Duodenal mucosa (tissue), 2 donors: ENCODE data around the gene LSM5.

Source experiments
- H3K27ac ChIP-seq: one replicate; pipeline ENCODE4 v1.7.0; 2013; ENCODE audit warnings: low read depth, low read length
- H3K27me3 ChIP-seq, 2 donors: one replicate each; pipeline ENCODE4 v1.7.0; 2013; ENCODE audit warnings: low read length in 2 of 2, control low read depth in 1 of 2; ENCODE audit not compliant: insufficient read depth in 2 of 2, control insufficient read depth in 1 of 2
- H3K36me3 ChIP-seq, 2 donors: one replicate each; pipeline ENCODE4 v1.7.0; 2013; ENCODE audit warnings: low read length in 2 of 2, control low read depth in 1 of 2; ENCODE audit not compliant: insufficient read depth in 2 of 2, control insufficient read depth in 1 of 2
- H3K4me1 ChIP-seq, 2 donors: one replicate each; pipeline ENCODE4 v1.7.0; 2013; ENCODE audit warnings: low read length in 2 of 2, control low read depth in 1 of 2; ENCODE audit not compliant: insufficient read depth in 2 of 2, control insufficient read depth in 1 of 2
- H3K4me3 ChIP-seq, 2 donors: one replicate each; pipeline ENCODE4 v1.7.0; 2013; ENCODE audit warnings: low read length in 2 of 2, low read depth in 1 of 2
- H3K9ac ChIP-seq, 2 donors: one replicate each; pipeline ENCODE4 v1.7.0; 2013; ENCODE audit warnings: low read length in 2 of 2, low read depth in 1 of 2
- H3K9me3 ChIP-seq, 2 donors: one replicate each; pipeline ENCODE4 v1.7.0; 2013; ENCODE audit warnings: low read length in 2 of 2, control low read depth in 1 of 2; ENCODE audit not compliant: control insufficient read depth in 1 of 2

Gene LSM5

GRCh38 chr7:32490127-32490796, at the start of gene LSM5:
TSS of gene LSM5 (minus strand) at chr7:32490380. CDS start at chr7:32490365, 15 bp downstream.
- Histone ChIP-seq H3K9ac (peak within 1 kb of the TSS; percentile 78 to 92), H3K36me3 (peaks cover 0 to 9% of the 10 kb centered on the region in 2 donors), H3K27ac (peak within 1 kb of the TSS; percentile 47), H3K9me3 (no peaks in the 10 kb centered on the region), H3K4me3 (peak within 1 kb of the TSS; percentile 96 to 99), H3K4me1 (peaks cover 12 to 13% of the 10 kb centered on the region in 2 donors), H3K27me3 (no peaks in the 10 kb centered on the region)

- Histone ChIP-seq H3K27me3 (no peaks in the 10 kb centered on the region), H3K9ac (no peak overlapping the region), H3K4me1 (peaks cover 0 to 7% of the 10 kb centered on the region in 2 donors), H3K9me3 (no peaks in the 10 kb centered on the region), H3K4me3 (no peak overlapping the region), H3K27ac (no peak overlapping the region), H3K36me3 (peaks cover 7 to 9% of the 10 kb centered on the region in 2 donors)
Measured at GRCh38 chr7:32539366-32539765, 49.2 kb upstream of the LSM5 start.

DNA sequence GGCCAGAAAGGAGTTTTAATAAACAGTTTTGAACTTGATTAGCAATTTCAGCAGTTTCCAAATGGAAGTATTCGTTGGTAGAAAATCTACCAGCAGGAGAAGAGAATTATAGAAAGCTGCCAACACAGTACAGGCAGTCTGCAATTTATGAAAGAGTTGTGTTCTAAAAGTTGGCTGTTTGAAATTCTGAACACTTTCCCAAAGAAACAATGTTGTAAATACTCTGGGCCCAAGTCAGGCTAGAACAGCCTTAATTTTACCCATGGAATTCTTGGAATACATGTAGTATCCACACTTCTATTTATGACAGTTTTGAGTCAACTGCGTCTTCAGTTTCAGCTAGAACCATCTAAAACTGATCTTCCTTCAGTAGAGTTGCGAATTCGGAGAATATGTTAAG, 47.6 kb upstream of the LSM5 start:
- no peak overlapping the region for H3K4me3 ChIP-seq
- H3K4me1 ChIP-seq, result no peaks in the 10 kb centered on the region
- H3K36me3 ChIP-seq, result no peaks in the 10 kb centered on the region
- H3K9ac ChIP-seq, result no peak overlapping the region
- no peaks in the 10 kb centered on the region for H3K9me3 ChIP-seq
- H3K27me3 ChIP-seq, result no peaks in the 10 kb centered on the region
- H3K27ac ChIP-seq, result no peak overlapping the region

DNA sequence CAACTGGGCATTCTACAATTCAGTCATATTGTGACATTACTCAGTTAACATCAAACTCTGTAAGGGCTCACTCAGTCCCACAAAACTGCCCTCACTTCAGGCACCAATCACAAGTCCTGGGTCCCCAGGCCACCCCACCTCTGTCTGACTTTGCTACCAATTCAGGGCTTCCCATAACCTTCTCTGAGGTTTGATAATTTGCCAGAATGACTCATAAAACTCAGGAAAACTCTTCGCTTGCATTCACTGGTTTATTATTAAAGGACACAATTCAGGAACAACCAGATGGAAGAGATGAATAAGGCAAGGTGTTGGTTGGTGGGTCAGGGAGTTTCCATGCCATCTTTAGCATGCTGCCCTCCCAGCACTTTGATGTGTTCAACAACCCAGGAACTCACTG, 46.4 kb upstream of the LSM5 start:
- Histone ChIP-seq H3K9ac (no peak overlapping the region), H3K9me3 (no peaks in the 10 kb centered on the region), H3K4me1 (no peaks in the 10 kb centered on the region), H3K4me3 (no peak overlapping the region), H3K36me3 (peaks cover 0 to 4% of the 10 kb centered on the region in 2 donors), H3K27ac (no peak overlapping the region), H3K27me3 (no peaks in the 10 kb centered on the region)

- no peak overlapping the region for H3K9ac ChIP-seq
- H3K27ac ChIP-seq, result no peak overlapping the region
- peaks cover 0 to 7% of the 10 kb centered on the region in 2 donors for H3K36me3 ChIP-seq
Measured at GRCh38 chr7:32536016-32536415, 45.8 kb upstream of the LSM5 start.

DNA sequence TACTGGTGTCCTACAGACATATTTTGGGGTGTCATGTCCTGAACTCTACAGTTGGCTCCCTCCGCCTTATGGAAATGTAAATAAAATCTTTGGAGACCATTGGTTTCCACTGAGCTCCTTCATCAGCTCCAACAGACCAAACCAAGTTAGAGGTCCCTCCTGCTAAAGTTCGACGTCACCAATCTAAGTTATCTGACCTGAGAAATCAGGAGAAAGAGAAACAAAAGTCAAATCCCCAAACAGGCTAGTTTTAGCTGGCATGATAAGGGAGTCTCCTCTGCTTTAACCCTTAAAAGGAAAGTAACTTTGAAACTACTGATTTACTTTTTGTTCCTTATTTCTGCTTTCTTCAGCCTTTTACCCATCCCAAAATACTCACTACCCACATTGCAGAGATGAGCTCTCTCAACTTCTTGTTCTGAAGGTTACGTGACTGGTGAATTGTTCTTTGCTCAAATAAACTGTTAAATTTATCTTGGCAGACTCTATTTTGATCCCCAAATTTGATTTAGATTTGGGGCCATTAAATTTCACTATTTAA, 45.1 kb upstream of the LSM5 start:
- Histone ChIP-seq H3K27ac (no peak overlapping the region), H3K4me3 (no peak overlapping the region), H3K36me3 (peaks cover 0 to 7% of the 10 kb centered on the region in 2 donors), H3K27me3 (no peaks in the 10 kb centered on the region), H3K9ac (no peak overlapping the region), H3K9me3 (no peaks in the 10 kb centered on the region), H3K4me1 (no peaks in the 10 kb centered on the region)

More at GRCh38 chr7:32536016-32536415, 45.8 kb upstream of the LSM5 start:
- H3K9me3 ChIP-seq, result no peaks in the 10 kb centered on the region
- H3K4me1 ChIP-seq, result no peaks in the 10 kb centered on the region
- no peaks in the 10 kb centered on the region for H3K27me3 ChIP-seq
- H3K4me3 ChIP-seq, result no peak overlapping the region

DNA sequence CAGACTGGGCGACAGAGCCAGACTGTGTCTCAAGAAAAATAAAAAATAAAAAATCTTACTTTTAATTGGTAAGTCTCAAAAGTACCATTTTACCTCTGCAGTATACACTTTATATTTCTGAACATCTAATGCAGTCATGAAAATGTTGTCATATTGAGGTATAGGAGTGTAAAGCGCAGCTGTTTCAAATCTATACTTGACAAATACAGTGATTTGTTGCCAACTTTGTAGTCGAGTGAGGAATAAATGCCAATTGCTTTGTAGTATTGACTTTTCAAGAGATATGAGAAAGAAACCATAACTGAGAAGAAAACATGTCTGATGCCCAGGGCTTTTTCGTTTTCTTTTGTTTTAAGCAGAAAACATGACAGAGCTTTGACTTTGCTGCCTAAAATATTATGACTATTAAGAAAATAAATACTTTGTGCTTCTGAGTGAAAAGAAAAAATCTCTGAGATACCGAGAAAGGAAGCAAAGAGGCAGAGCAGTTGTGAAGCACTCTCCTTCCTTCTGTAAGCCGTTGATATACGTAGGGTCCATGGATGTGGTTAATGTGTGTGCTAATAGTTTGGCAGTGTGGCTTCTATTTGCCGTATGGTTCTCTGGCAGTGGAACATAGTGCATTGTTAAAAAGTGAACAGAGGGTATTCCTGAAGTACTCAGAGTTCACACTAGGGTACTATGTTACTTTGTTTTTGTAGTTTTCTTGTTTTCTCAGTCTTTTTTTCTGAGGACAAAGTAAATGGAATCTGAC, 43.3 kb upstream of the LSM5 start:
- H3K4me3 ChIP-seq, result no peak overlapping the region
- no peak overlapping the region for H3K9ac ChIP-seq
- H3K36me3 ChIP-seq, result peaks cover 0 to 7% of the 10 kb centered on the region in 2 donors
- no peaks in the 10 kb centered on the region for H3K27me3 ChIP-seq
- H3K9me3 ChIP-seq, result no peaks in the 10 kb centered on the region
- H3K27ac ChIP-seq, result no peak overlapping the region
- H3K4me1 ChIP-seq, result no peaks in the 10 kb centered on the region

DNA sequence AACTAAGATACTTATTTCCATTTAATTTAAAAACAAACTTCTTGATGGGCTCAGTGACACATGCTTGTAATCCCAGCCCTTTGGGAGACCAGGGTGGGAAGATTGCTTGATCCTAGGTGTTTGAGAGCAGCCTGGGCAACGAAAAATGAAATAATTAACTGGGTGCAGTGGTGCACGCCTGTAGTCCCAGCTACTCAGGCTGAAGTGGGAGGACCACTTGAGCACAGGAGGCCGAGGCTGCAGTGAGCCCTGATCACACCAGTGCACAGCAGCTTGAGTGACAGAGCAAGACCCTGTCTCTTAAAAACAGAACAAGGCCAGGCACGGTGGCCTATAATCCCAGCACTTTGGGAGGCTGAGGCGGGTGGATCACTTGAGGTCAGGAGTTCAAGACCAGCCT, 42.5 kb upstream of the LSM5 start:
- Histone ChIP-seq H3K4me1 (no peaks in the 10 kb centered on the region), H3K9ac (no peak overlapping the region), H3K27me3 (no peaks in the 10 kb centered on the region), H3K36me3 (peaks cover 0 to 7% of the 10 kb centered on the region in 2 donors), H3K9me3 (no peaks in the 10 kb centered on the region), H3K27ac (no peak overlapping the region), H3K4me3 (no peak overlapping the region)

DNA sequence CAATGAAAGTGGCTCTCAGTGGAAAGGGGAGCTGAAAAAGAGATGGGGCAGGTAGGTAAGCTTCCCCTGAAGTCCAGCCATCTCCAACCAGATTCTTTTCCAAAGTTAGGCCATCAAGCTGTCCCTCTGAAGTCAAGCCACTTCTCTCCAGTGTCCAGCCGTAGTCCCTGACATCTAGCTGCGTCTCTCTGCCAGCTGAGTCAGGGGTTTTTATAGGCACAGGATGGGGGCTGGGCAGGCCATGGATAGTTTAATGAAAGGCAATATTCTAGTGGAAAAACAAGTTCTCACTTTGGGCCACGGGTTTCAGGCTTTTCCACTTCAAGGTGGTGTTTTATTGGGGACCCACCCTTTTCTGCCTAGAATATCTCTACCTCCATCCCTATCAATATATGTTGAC, 41.9 kb upstream of the LSM5 start:
- H3K36me3 ChIP-seq, result peaks cover 0 to 7% of the 10 kb centered on the region in 2 donors
- H3K9me3 ChIP-seq, result no peaks in the 10 kb centered on the region
- no peak overlapping the region for H3K27ac ChIP-seq

DNA sequence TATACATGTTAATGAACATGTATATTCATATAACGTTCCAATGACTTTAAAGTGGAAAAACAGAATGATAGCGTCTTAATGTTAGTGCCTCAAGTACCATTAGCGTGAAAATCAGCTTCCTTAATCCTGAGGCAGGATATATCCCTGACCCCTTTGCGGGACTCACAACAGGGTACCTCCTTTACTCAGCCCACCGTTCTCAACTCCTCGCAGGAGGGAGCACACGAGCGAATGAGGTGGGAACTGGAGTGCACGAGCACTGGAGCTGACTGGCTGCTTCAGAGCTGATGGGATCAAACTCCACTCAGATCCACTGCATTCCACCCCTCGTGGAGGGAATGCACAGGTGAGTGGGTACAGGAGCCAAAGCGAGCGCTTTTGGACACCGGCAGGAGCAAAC, 41.2 kb upstream of the LSM5 start:
- Histone ChIP-seq H3K9ac (no peak overlapping the region), H3K4me1 (peaks cover 0 to 5% of the 10 kb centered on the region in 2 donors), H3K4me3 (no peak overlapping the region), H3K9me3 (no peaks in the 10 kb centered on the region), H3K27ac (no peak overlapping the region), H3K36me3 (peaks cover 0 to 7% of the 10 kb centered on the region in 2 donors), H3K27me3 (no peaks in the 10 kb centered on the region)

More for the DNA sequence above, 41.9 kb upstream of the LSM5 start:
- Histone ChIP-seq H3K4me3 (no peak overlapping the region), H3K4me1 (no peaks in the 10 kb centered on the region), H3K27me3 (no peaks in the 10 kb centered on the region), H3K9ac (no peak overlapping the region)
